ENCODE measurements around the gene ANKFY1. TPM values are rescaled to one million over a fixed set of nuclear protein-coding genes. Genes with fewer than 3 reads are reported as not detected.

The ANKFY1 gene
- polyA plus RNA-seq, 1 of the 3 experiments (the other 2 are of a cell fraction), result 29.6 TPM

DNA sequence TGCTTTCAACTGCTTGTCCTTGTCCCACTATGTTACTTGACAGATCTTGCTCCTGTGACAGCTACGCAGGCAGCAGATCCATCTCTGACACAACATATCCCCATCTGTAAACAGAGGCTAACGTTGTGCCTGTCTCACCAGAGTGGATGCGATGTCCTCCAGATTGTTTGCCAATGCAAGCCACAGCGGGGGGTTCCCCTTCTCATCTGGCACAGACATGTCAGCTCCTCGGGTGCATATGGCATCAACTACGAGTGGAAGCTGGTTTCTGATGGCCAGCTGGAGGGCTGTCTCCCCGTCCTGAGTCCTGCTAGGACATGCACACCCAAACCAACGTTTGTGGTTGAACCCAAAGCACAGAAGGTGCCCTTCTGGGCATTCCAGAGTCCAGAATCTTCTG is 81.7 kb downstream of the ANKFY1 start (continued):
- TF ChIP-seq, protein P1, sequence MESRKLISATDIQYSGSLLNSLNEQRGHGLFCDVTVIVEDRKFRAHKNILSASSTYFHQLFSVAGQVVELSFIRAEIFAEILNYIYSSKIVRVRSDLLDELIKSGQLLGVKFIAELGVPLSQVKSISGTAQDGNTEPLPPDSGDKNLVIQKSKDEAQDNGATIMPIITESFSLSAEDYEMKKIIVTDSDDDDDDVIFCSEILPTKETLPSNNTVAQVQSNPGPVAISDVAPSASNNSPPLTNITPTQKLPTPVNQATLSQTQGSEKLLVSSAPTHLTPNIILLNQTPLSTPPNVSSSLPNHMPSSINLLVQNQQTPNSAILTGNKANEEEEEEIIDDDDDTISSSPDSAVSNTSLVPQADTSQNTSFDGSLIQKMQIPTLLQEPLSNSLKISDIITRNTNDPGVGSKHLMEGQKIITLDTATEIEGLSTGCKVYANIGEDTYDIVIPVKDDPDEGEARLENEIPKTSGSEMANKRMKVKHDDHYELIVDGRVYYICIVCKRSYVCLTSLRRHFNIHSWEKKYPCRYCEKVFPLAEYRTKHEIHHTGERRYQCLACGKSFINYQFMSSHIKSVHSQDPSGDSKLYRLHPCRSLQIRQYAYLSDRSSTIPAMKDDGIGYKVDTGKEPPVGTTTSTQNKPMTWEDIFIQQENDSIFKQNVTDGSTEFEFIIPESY (IDR thresholded peaks at IDR 0.05; ENCODE audit: borderline replicate concordance, low read depth), result no peak
- no peak for TF ChIP-seq ELF1 (IDR thresholded peaks at IDR 0.05)
- no peak for TF ChIP-seq RFX5 (IDR thresholded peaks at IDR 0.05; ENCODE audit: low read length)

DNA sequence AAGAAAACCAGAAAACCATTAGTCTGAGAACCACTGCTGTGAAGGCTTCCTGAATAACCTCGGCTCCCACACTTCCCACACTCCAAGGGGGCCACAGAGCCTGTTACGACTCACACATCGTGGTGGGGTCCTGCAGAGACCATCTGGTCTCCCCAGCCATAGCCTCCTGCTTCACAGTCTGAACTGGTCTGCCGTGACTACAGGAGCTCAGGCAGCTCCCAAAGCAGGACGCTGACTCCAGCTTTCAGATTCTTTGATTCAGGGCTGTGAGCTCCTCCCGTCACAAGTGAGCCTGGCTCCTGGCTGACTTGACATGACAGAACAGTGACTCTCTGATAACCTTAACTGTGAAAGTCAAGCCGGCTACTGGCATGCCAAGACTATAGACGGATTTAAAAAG is 83.0 kb downstream of the ANKFY1 start:
- H3K27ac ChIP-seq (ENCODE audit: low read depth in 2 of 2, low read length in 1 of 2), result no peak overlapping the region
- H2AFZ ChIP-seq (ENCODE audit: low read depth), result no peak overlapping the region
- H3K4me1 ChIP-seq (ENCODE audit: control insufficient read depth in 1 of 2, insufficient read depth in 2 of 2, low read depth in 1 of 2, low read length in 1 of 2), result no peaks in the 10 kb centered on the region
- H3K79me2 ChIP-seq (ENCODE audit: insufficient read depth), result no peaks in the 10 kb centered on the region
- CTCF ChIA-PET, result interaction anchor here (0.6 kb wide), 1 partner anchor 600 kb away, joined by 4 read pairs; no protein-coding TSS in a partner anchor
- DNase-seq, result no peak
- no peak overlapping the region for H3K4me2 ChIP-seq
- WGBS (ENCODE audit: low lambda C conversion rate), result 90% methylated on average over 8 of the region's 8 CpGs
- H3K27me3 ChIP-seq (ENCODE audit: insufficient read depth), result no peaks in the 10 kb centered on the region
- POLR2A ChIA-PET, result no interaction called here
- H3K4me3 ChIP-seq (ENCODE audit: low read depth in 2 of 2, low read length in 1 of 2), result no peak overlapping the region
- no peaks in the 10 kb centered on the region for H3K9me2 ChIP-seq
- H3F3A ChIP-seq (replicated peaks; ENCODE audit: insufficient read depth), result no peaks in the 10 kb centered on the region
- H4K20me1 ChIP-seq (ENCODE audit: insufficient read depth), result no peaks in the 10 kb centered on the region
- H3K36me3 ChIP-seq (replicated peaks in 1 of 2; ENCODE audit: control insufficient read depth in 1 of 2, insufficient read depth in 2 of 2, low read length in 1 of 2), result peaks cover 32 to 82% of the 10 kb centered on the region in 2 experiments
- H3K9me3 ChIP-seq, result no peaks in the 10 kb centered on the region
- no peak overlapping the region for H3K9ac ChIP-seq
- TF ChIP-seq YY1 (IDR thresholded peaks at IDR 0.05; ENCODE audit: low read depth) (no peak), EP300 (IDR thresholded peaks at IDR 0.05; ENCODE audit: borderline replicate concordance in 1 of 2, low read depth in 1 of 2, low read length in 1 of 2) (no peak), RAD21 (IDR thresholded peaks at IDR 0.05; ENCODE audit: low read length) (no peak), MXI1 (IDR thresholded peaks at IDR 0.05; ENCODE audit: low read depth, low read length) (no peak), TEAD4 (IDR thresholded peaks at IDR 0.05; ENCODE audit: borderline replicate concordance, insufficient read depth) (no peak), GATA2 (CRISPR knock-in tag; IDR thresholded peaks at IDR 0.05) (no peak)
- TF ChIP-seq, protein P2, sequence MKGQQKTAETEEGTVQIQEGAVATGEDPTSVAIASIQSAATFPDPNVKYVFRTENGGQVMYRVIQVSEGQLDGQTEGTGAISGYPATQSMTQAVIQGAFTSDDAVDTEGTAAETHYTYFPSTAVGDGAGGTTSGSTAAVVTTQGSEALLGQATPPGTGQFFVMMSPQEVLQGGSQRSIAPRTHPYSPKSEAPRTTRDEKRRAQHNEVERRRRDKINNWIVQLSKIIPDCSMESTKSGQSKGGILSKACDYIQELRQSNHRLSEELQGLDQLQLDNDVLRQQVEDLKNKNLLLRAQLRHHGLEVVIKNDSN (IDR thresholded peaks at IDR 0.05; ENCODE audit: borderline replicate concordance, low read depth), result no peak
- TF ChIP-seq, protein P3, sequence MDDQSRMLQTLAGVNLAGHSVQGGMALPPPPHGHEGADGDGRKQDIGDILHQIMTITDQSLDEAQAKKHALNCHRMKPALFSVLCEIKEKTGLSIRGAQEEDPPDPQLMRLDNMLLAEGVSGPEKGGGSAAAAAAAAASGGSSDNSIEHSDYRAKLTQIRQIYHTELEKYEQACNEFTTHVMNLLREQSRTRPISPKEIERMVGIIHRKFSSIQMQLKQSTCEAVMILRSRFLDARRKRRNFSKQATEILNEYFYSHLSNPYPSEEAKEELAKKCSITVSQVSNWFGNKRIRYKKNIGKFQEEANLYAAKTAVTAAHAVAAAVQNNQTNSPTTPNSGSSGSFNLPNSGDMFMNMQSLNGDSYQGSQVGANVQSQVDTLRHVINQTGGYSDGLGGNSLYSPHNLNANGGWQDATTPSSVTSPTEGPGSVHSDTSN (IDR thresholded peaks at IDR 0.05), result no peak
- TF ChIP-seq, protein P4, sequence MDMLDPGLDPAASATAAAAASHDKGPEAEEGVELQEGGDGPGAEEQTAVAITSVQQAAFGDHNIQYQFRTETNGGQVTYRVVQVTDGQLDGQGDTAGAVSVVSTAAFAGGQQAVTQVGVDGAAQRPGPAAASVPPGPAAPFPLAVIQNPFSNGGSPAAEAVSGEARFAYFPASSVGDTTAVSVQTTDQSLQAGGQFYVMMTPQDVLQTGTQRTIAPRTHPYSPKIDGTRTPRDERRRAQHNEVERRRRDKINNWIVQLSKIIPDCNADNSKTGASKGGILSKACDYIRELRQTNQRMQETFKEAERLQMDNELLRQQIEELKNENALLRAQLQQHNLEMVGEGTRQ (IDR thresholded peaks at IDR 0.05; ENCODE audit: borderline replicate concordance, low read depth, low read length), result no peak

Measured in SK-N-SH (cell line).